H9 (cell line): ENCODE measurements around the gene AKT3. TPM values are rescaled to one million over a fixed set of nuclear protein-coding genes. Genes with fewer than 3 reads are reported as not detected.

Experiments
- DNase-seq: peaks from one replicate; pipeline ENCODE4 v3.0.0-alpha.2; 2017
- H2AFZ ChIP-seq: one replicate; pipeline ENCODE4 v1.6.1; 2013; ENCODE audit warnings: mild to moderate bottlenecking, low read length, control low read depth, moderate library complexity
- H2AK5ac ChIP-seq: 2 replicates; pipeline ENCODE4 v1.6.1; 2013; ENCODE audit warnings: low read length, control low read depth, mixed read lengths; ENCODE audit not compliant: insufficient read length
- H2BK120ac ChIP-seq: one replicate; pipeline ENCODE4 v1.6.1; 2013; ENCODE audit warnings: low read depth, mild to moderate bottlenecking, low read length, control low read depth, inconsistent platforms; ENCODE audit not compliant: poor library complexity, severe bottlenecking
- H2BK12ac ChIP-seq: 2 replicates; pipeline ENCODE4 v1.6.1; 2013; ENCODE audit warnings: low read length, control low read depth, mixed read lengths, low read depth; ENCODE audit not compliant: insufficient read length
- H2BK15ac ChIP-seq: 2 replicates; pipeline ENCODE4 v1.6.1; 2013; ENCODE audit warnings: low read depth, low read length, control low read depth
- H2BK20ac ChIP-seq: one replicate; pipeline ENCODE4 v1.6.1; 2013; ENCODE audit warnings: low read depth, mild to moderate bottlenecking, low read length, control low read depth, inconsistent platforms; ENCODE audit not compliant: poor library complexity, severe bottlenecking
- H2BK5ac ChIP-seq: 2 replicates; pipeline ENCODE4 v1.6.1; 2013; ENCODE audit warnings: low read length, control low read depth, mixed read lengths; ENCODE audit not compliant: insufficient read length
- H3K14ac ChIP-seq: 2 replicates; pipeline ENCODE4 v1.6.1; 2013; ENCODE audit warnings: low read length, control low read depth; ENCODE audit not compliant: insufficient read depth
- H3K18ac ChIP-seq: 2 replicates; pipeline ENCODE4 v1.6.1; 2013; ENCODE audit warnings: low read depth, mild to moderate bottlenecking, mixed read lengths, low read length, control low read depth; ENCODE audit not compliant: insufficient read length
- H3K23ac ChIP-seq: 2 replicates; pipeline ENCODE4 v1.6.1; 2013; ENCODE audit warnings: low read length, control low read depth, mixed read lengths, low read depth; ENCODE audit not compliant: insufficient read length
- H3K23me2 ChIP-seq: 2 replicates; pipeline ENCODE4 v1.6.1; 2013; ENCODE audit warnings: low read depth, mild to moderate bottlenecking, mixed read lengths, low read length, control low read depth; ENCODE audit not compliant: insufficient read length, poor library complexity, severe bottlenecking
- H3K27ac ChIP-seq: 2 replicates; pipeline ENCODE4 v1.5.1; 2013; ENCODE audit warnings: low read length, control low read depth, mixed read lengths, low read depth; ENCODE audit not compliant: insufficient read length
- H3K27me3 ChIP-seq: 2 replicates; pipeline ENCODE4 v1.6.1; 2013; ENCODE audit warnings: low read length, control low read depth, inconsistent platforms; ENCODE audit not compliant: insufficient read depth
- H3K4ac ChIP-seq: 2 replicates; pipeline ENCODE4 v1.6.1; 2013; ENCODE audit warnings: low read depth, mild to moderate bottlenecking, control low read depth, inconsistent platforms, low read length, moderate library complexity
- H3K4me1 ChIP-seq: 2 replicates; pipeline ENCODE4 v1.6.1; 2013; ENCODE audit warnings: low read length, control low read depth, inconsistent platforms; ENCODE audit not compliant: insufficient read depth
- H3K4me2 ChIP-seq: 2 replicates; pipeline ENCODE4 v1.6.1; 2013; ENCODE audit warnings: low read length, control low read depth, mixed read lengths; ENCODE audit not compliant: insufficient read length, insufficient read depth
- H3K56ac ChIP-seq: 2 replicates; pipeline ENCODE4 v1.6.1; 2013; ENCODE audit warnings: low read depth, mild to moderate bottlenecking, mixed read lengths, low read length, control low read depth; ENCODE audit not compliant: insufficient read length
- H3K79me1 ChIP-seq: 2 replicates; pipeline ENCODE4 v1.6.1; 2013; ENCODE audit warnings: low read depth, mild to moderate bottlenecking, moderate library complexity, low read length, control low read depth, inconsistent platforms; ENCODE audit not compliant: insufficient read depth, poor library complexity, severe bottlenecking
- H3K79me2 ChIP-seq: 2 replicates; pipeline ENCODE4 v1.6.1; 2013; ENCODE audit warnings: low read length, control low read depth, inconsistent platforms; ENCODE audit not compliant: insufficient read depth
- H3K9ac ChIP-seq: 2 replicates; pipeline ENCODE4 v1.6.1; 2013; ENCODE audit warnings: low read length, control low read depth, mixed read lengths; ENCODE audit not compliant: insufficient read length; ENCODE audit errors: extremely low read depth
- H3K9me3 ChIP-seq: one replicate; pipeline ENCODE4 v1.6.1; 2013; ENCODE audit warnings: low read depth, low read length, inconsistent platforms; ENCODE audit not compliant: control insufficient read depth
- H3T11ph ChIP-seq: one replicate; pipeline ENCODE4 v1.6.1; 2013; ENCODE audit warnings: mild to moderate bottlenecking, low read length, control low read depth, inconsistent platforms
- H4K20me1 ChIP-seq: one replicate; pipeline ENCODE4 v1.6.1; 2013; ENCODE audit not compliant: control insufficient read depth, insufficient read length, insufficient read depth
- H4K5ac ChIP-seq: 2 replicates; pipeline ENCODE4 v1.6.1; 2013; ENCODE audit warnings: low read depth, mild to moderate bottlenecking, mixed read lengths, low read length, control low read depth; ENCODE audit not compliant: insufficient read length
- H4K8ac ChIP-seq: replicated peaks from 2 replicates; pipeline ENCODE4 v1.6.1; 2013; ENCODE audit warnings: low read length, control low read depth, mixed read lengths, low read depth; ENCODE audit not compliant: insufficient read length
- H4K91ac ChIP-seq: 2 replicates; pipeline ENCODE4 v1.6.1; 2013; ENCODE audit warnings: low read depth, mild to moderate bottlenecking, moderate library complexity, mixed read lengths, low read length, control low read depth; ENCODE audit not compliant: insufficient read length
- H3K27ac Mint-ChIP-seq, 3 experiments: 2 replicates in 2 of 3; 3 replicates in 1 of 3; pipeline ENCODE4 v1.8.0; 2020 to 2021; ENCODE audit warnings: mixed read lengths in 3 of 3, mild to moderate bottlenecking in 1 of 3, moderate library complexity in 1 of 3
- H3K27me3 Mint-ChIP-seq: 2 replicates; pipeline ENCODE4 v1.8.0; 2021; ENCODE audit warnings: low read depth, mild to moderate bottlenecking, moderate library complexity, mixed read lengths
- H3K36me3 Mint-ChIP-seq, 3 experiments: 2 replicates in 2 of 3; 3 replicates in 1 of 3; pipeline ENCODE4 v1.8.0; 2020 to 2021; ENCODE audit warnings: low read depth in 3 of 3, mixed read lengths in 3 of 3; ENCODE audit not compliant: insufficient read depth in 1 of 3
- H3K4me1 Mint-ChIP-seq, 2 experiments: 2 replicates each; pipeline ENCODE4 v1.8.0; 2020; ENCODE audit warnings: mixed read lengths in 2 of 2
- H3K4me3 Mint-ChIP-seq, 2 experiments: 2 replicates in 1 of 2; 3 replicates in 1 of 2; pipeline ENCODE4 v1.8.0; 2020 to 2021; ENCODE audit warnings: mild to moderate bottlenecking in 2 of 2, mixed read lengths in 2 of 2, moderate library complexity in 1 of 2
- H3K9me3 Mint-ChIP-seq, 2 experiments: 2 replicates in 1 of 2; 3 replicates in 1 of 2; pipeline ENCODE4 v1.8.0; 2020; ENCODE audit warnings: mild to moderate bottlenecking in 2 of 2, mixed read lengths in 2 of 2, moderate library complexity in 1 of 2
- CTCF ChIP-seq: fragments of 200-600 bp; sonication (generic); conservative IDR thresholded peaks from 3 replicates; pipeline ENCODE4 v1.8.0; 2021; ENCODE audit warnings: antibody characterized with exemption, mild to moderate bottlenecking
- WGBS: extraction: QIAGEN DNeasy Blood & Tissue Kit; methylation state at CpG from one replicate; pipeline ENCODE4 v1.1.7; 2013; ENCODE audit warnings: missing lambda C conversion rate, low lambda C conversion rate, mixed read lengths; ENCODE audit not compliant: insufficient read length; ENCODE audit errors: extremely low coverage; 5-methylcytosine and 5-hydroxymethylcytosine counted together
- total RNA-seq: library from RNA; stranded (reverse); gene quantifications from 2 replicates; pipeline ENCODE4 v1.2.1, GENCODE V29; 2021

AKT3 gene
- total RNA-seq, 1 experiment from 2014 or later, result 27.8 TPM

DNA sequence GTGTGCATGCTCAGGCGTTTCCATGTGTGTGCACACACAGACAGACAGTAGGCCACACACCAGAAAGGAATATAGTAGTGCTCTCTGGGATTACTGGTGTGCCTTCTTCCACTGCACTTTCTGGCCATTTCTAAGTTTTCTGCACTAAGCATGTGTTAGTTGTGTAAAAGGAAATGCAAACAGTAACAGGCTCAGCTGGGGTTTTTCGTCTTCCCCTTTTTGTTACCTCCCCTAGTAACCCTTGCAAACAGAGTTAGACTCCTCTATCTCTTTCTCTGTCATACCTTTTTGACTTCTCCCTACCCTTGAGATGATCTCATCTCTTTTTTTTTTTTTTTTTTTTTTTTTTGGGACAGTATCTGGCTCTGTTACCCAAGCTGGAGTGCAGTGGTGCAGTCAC, 398.0 kb downstream of the AKT3 start:
- Mint-ChIP-seq H3K36me3 (no peaks in the 10 kb centered on the region), H3K4me1 (peaks cover 4 to 5% of the 10 kb centered on the region in 2 experiments; a peak in 1 of 4 replicates), H3K27me3 (no peaks in the 10 kb centered on the region), H3K4me3 (no peak overlapping the region), H3K9me3 (no peaks in the 10 kb centered on the region), H3K27ac (0 out of 7 replicates have a peak overlapping the region, but pooled peaks of 1 of the 3 experiments have one; percentile 18)
- H3K23ac ChIP-seq, result no peak overlapping the region
- H3K23me2 ChIP-seq, result no peaks in the 10 kb centered on the region
- H4K91ac ChIP-seq, result no peak overlapping the region
- H2BK120ac ChIP-seq, result no peak overlapping the region
- H2BK15ac ChIP-seq, result no peak overlapping the region
- no peaks in the 10 kb centered on the region for H3K4me1 ChIP-seq
- H3K79me2 ChIP-seq, result no peaks in the 10 kb centered on the region
- no peak overlapping the region for H2AFZ ChIP-seq
- no peak for DNase-seq
- no CpG with 5 or more reads among the region's 2 CpGs for WGBS
- H3K18ac ChIP-seq, result no peak overlapping the region
- H3K4ac ChIP-seq, result no peak overlapping the region
- H2BK20ac ChIP-seq, result no peak overlapping the region
- H3K27me3 ChIP-seq, result no peaks in the 10 kb centered on the region
- no peak overlapping the region for H2BK12ac ChIP-seq
- H4K5ac ChIP-seq, result no peak overlapping the region
- no peaks in the 10 kb centered on the region for H3K79me1 ChIP-seq
- no peak overlapping the region for H4K8ac ChIP-seq
- no peaks in the 10 kb centered on the region for H4K20me1 ChIP-seq
- no peak overlapping the region for H3K27ac ChIP-seq
- no peaks in the 10 kb centered on the region for H3K9me3 ChIP-seq
- no peak overlapping the region for H2AK5ac ChIP-seq
- no peak overlapping the region for H3K14ac ChIP-seq
- H2BK5ac ChIP-seq, result no peak overlapping the region
- no peak overlapping the region for H3K4me2 ChIP-seq
- no peak overlapping the region for H3K56ac ChIP-seq
- TF ChIP-seq CTCF, result no peak
- H3T11ph ChIP-seq, result no peak overlapping the region
- H3K9ac ChIP-seq, result no peak overlapping the region
